ENCODE results near the gene PLBD2. TPM values are rescaled to one million over a fixed set of nuclear protein-coding genes. Genes with fewer than 3 reads are reported as not detected.

Gene PLBD2
- total and polyA plus RNA-seq, 9 of the 15 experiments (the other 6 are each of a cell fraction or from before 2014, with no cell fraction given) = 2.4 to 37.4 (median 6.0) TPM

DNA sequence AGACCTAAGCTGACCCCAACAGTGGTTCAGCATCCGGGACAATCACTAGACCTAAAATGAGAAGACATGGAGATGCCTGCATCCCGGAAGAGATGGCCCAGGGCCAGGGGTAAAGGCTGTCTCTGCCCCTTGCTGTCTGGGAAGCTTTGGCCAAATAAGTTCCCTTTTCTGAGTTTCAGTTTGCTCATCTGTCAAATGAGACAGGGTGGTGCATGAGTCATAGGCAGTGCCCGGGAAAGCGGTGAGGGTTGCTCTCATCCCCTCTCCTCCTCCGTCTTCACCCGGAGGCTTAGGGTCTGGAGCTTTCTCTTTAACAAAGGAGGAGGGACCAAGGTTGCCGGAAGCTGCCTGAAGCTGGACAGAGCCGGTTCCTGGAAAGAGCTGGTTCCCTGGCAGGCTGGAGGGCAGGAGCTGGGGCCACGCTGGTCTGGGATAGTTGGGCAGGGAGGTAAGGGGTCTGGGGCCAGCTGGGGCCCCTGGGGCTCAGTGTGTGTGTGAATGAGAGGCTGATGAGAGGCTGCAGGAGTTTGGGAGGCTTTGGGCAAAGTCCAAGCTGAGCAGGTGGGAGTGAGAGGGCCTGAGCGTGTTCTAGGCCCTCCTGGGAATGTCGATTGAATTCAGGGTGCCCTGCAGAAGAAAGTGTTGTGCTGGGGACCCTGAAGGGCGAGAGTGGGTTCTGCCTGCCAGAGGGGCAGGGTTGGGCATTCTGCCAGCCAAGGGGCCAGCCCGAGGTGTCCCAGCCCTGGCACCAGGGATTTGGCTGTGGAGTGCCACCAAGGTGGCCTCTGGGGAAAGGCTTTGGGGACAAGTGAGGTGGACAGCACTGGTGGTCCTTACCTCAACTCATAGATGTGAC, 63.9 kb downstream of the PLBD2 start, which contains the start of gene SDSL (continued):
- TF ChIP-seq SUPT5H (IDR thresholded peaks at IDR 0.05) (peak; percentile 94), MBD2 (IDR thresholded peaks at IDR 0.05; ENCODE audit: borderline replicate concordance, low read depth) (peak; percentile 54; the same call in 1 of the 2 replicates), ZNF79 (CRISPR knock-in tag; IDR thresholded peaks at IDR 0.05; ENCODE audit: low read depth) (no peak), SAFB2 (IDR thresholded peaks at IDR 0.05; ENCODE audit: borderline replicate concordance, low read depth, low read length, severe bottlenecking) (no peak), STAT5A (IDR thresholded peaks at IDR 0.05; ENCODE audit: borderline replicate concordance, low read length) (no peak), FOS (IDR thresholded peaks at IDR 0.05; ENCODE audit: extremely low read depth, insufficient read length) (peak; percentile 74), SMAD4 (CRISPR knock-in tag; conservative IDR thresholded peaks at IDR 0.05) (peak; percentile 55; the same call in 1 of the 2 replicates), ELF2 (CRISPR knock-in tag; IDR thresholded peaks at IDR 0.05) (peak; percentile 79), ELF4 (CRISPR knock-in tag; IDR thresholded peaks at IDR 0.05) (peak; percentile 63; the same call in 1 of the 2 replicates), MTA1 (IDR thresholded peaks at IDR 0.05; ENCODE audit: borderline replicate concordance) (peak; percentile 51; the same call in 1 of the 2 replicates), ZNF644 (tag; IDR thresholded peaks at IDR 0.05; ENCODE audit: low read depth) (no peak), MCM2 (IDR thresholded peaks at IDR 0.05; ENCODE audit: low read depth) (no peak), ZNF324 (CRISPR knock-in tag; IDR thresholded peaks at IDR 0.05) (no peak)
- TF ChIP-seq, protein P1, sequence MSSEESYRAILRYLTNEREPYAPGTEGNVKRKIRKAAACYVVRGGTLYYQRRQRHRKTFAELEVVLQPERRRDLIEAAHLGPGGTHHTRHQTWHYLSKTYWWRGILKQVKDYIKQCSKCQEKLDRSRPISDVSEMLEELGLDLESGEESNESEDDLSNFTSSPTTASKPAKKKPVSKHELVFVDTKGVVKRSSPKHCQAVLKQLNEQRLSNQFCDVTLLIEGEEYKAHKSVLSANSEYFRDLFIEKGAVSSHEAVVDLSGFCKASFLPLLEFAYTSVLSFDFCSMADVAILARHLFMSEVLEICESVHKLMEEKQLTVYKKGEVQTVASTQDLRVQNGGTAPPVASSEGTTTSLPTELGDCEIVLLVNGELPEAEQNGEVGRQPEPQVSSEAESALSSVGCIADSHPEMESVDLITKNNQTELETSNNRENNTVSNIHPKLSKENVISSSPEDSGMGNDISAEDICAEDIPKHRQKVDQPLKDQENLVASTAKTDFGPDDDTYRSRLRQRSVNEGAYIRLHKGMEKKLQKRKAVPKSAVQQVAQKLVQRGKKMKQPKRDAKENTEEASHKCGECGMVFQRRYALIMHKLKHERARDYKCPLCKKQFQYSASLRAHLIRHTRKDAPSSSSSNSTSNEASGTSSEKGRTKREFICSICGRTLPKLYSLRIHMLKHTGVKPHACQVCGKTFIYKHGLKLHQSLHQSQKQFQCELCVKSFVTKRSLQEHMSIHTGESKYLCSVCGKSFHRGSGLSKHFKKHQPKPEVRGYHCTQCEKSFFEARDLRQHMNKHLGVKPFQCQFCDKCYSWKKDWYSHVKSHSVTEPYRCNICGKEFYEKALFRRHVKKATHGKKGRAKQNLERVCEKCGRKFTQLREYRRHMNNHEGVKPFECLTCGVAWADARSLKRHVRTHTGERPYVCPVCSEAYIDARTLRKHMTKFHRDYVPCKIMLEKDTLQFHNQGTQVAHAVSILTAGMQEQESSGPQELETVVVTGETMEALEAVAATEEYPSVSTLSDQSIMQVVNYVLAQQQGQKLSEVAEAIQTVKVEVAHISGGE (CRISPR knock-in tag; IDR thresholded peaks at IDR 0.05) = peak in 1 of 3 experiments; percentile 86; a peak in 2 of 6 replicates
- TF ChIP-seq, protein P2, sequence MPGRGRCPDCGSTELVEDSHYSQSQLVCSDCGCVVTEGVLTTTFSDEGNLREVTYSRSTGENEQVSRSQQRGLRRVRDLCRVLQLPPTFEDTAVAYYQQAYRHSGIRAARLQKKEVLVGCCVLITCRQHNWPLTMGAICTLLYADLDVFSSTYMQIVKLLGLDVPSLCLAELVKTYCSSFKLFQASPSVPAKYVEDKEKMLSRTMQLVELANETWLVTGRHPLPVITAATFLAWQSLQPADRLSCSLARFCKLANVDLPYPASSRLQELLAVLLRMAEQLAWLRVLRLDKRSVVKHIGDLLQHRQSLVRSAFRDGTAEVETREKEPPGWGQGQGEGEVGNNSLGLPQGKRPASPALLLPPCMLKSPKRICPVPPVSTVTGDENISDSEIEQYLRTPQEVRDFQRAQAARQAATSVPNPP (IDR thresholded peaks at IDR 0.05; ENCODE audit: borderline replicate concordance, insufficient read depth, insufficient read length) = no peak

Data from K562 (cell line).